H9 (cell line): ENCODE measurements around the gene POU1F1. TPM values are rescaled to one million over a fixed set of nuclear protein-coding genes. Genes with fewer than 3 reads are reported as not detected.

Experiments used
- DNase-seq: peaks from one replicate; pipeline ENCODE4 v3.0.0-alpha.2; 2017
- H2AFZ ChIP-seq: one replicate; pipeline ENCODE4 v1.6.1; 2013; ENCODE audit warnings: mild to moderate bottlenecking, low read length, control low read depth, moderate library complexity
- H2AK5ac ChIP-seq: 2 replicates; pipeline ENCODE4 v1.6.1; 2013; ENCODE audit warnings: low read length, control low read depth, mixed read lengths; ENCODE audit not compliant: insufficient read length
- H2BK120ac ChIP-seq: one replicate; pipeline ENCODE4 v1.6.1; 2013; ENCODE audit warnings: low read depth, mild to moderate bottlenecking, low read length, control low read depth, inconsistent platforms; ENCODE audit not compliant: poor library complexity, severe bottlenecking
- H2BK12ac ChIP-seq: 2 replicates; pipeline ENCODE4 v1.6.1; 2013; ENCODE audit warnings: low read length, control low read depth, mixed read lengths, low read depth; ENCODE audit not compliant: insufficient read length
- H2BK15ac ChIP-seq: 2 replicates; pipeline ENCODE4 v1.6.1; 2013; ENCODE audit warnings: low read depth, low read length, control low read depth
- H2BK20ac ChIP-seq: one replicate; pipeline ENCODE4 v1.6.1; 2013; ENCODE audit warnings: low read depth, mild to moderate bottlenecking, low read length, control low read depth, inconsistent platforms; ENCODE audit not compliant: poor library complexity, severe bottlenecking
- H2BK5ac ChIP-seq: 2 replicates; pipeline ENCODE4 v1.6.1; 2013; ENCODE audit warnings: low read length, control low read depth, mixed read lengths; ENCODE audit not compliant: insufficient read length
- H3K14ac ChIP-seq: 2 replicates; pipeline ENCODE4 v1.6.1; 2013; ENCODE audit warnings: low read length, control low read depth; ENCODE audit not compliant: insufficient read depth
- H3K18ac ChIP-seq: 2 replicates; pipeline ENCODE4 v1.6.1; 2013; ENCODE audit warnings: low read depth, mild to moderate bottlenecking, mixed read lengths, low read length, control low read depth; ENCODE audit not compliant: insufficient read length
- H3K23ac ChIP-seq: 2 replicates; pipeline ENCODE4 v1.6.1; 2013; ENCODE audit warnings: low read length, control low read depth, mixed read lengths, low read depth; ENCODE audit not compliant: insufficient read length
- H3K23me2 ChIP-seq: 2 replicates; pipeline ENCODE4 v1.6.1; 2013; ENCODE audit warnings: low read depth, mild to moderate bottlenecking, mixed read lengths, low read length, control low read depth; ENCODE audit not compliant: insufficient read length, poor library complexity, severe bottlenecking
- H3K27ac ChIP-seq: 2 replicates; pipeline ENCODE4 v1.5.1; 2013; ENCODE audit warnings: low read length, control low read depth, mixed read lengths, low read depth; ENCODE audit not compliant: insufficient read length
- H3K27me3 ChIP-seq: 2 replicates; pipeline ENCODE4 v1.6.1; 2013; ENCODE audit warnings: low read length, control low read depth, inconsistent platforms; ENCODE audit not compliant: insufficient read depth
- H3K4ac ChIP-seq: 2 replicates; pipeline ENCODE4 v1.6.1; 2013; ENCODE audit warnings: low read depth, mild to moderate bottlenecking, control low read depth, inconsistent platforms, low read length, moderate library complexity
- H3K4me1 ChIP-seq: 2 replicates; pipeline ENCODE4 v1.6.1; 2013; ENCODE audit warnings: low read length, control low read depth, inconsistent platforms; ENCODE audit not compliant: insufficient read depth
- H3K4me2 ChIP-seq: 2 replicates; pipeline ENCODE4 v1.6.1; 2013; ENCODE audit warnings: low read length, control low read depth, mixed read lengths; ENCODE audit not compliant: insufficient read length, insufficient read depth
- H3K56ac ChIP-seq: 2 replicates; pipeline ENCODE4 v1.6.1; 2013; ENCODE audit warnings: low read depth, mild to moderate bottlenecking, mixed read lengths, low read length, control low read depth; ENCODE audit not compliant: insufficient read length
- H3K79me1 ChIP-seq: 2 replicates; pipeline ENCODE4 v1.6.1; 2013; ENCODE audit warnings: low read depth, mild to moderate bottlenecking, moderate library complexity, low read length, control low read depth, inconsistent platforms; ENCODE audit not compliant: insufficient read depth, poor library complexity, severe bottlenecking
- H3K79me2 ChIP-seq: 2 replicates; pipeline ENCODE4 v1.6.1; 2013; ENCODE audit warnings: low read length, control low read depth, inconsistent platforms; ENCODE audit not compliant: insufficient read depth
- H3K9ac ChIP-seq: 2 replicates; pipeline ENCODE4 v1.6.1; 2013; ENCODE audit warnings: low read length, control low read depth, mixed read lengths; ENCODE audit not compliant: insufficient read length; ENCODE audit errors: extremely low read depth
- H3K9me3 ChIP-seq: one replicate; pipeline ENCODE4 v1.6.1; 2013; ENCODE audit warnings: low read depth, low read length, inconsistent platforms; ENCODE audit not compliant: control insufficient read depth
- H3T11ph ChIP-seq: one replicate; pipeline ENCODE4 v1.6.1; 2013; ENCODE audit warnings: mild to moderate bottlenecking, low read length, control low read depth, inconsistent platforms
- H4K20me1 ChIP-seq: one replicate; pipeline ENCODE4 v1.6.1; 2013; ENCODE audit not compliant: control insufficient read depth, insufficient read length, insufficient read depth
- H4K5ac ChIP-seq: 2 replicates; pipeline ENCODE4 v1.6.1; 2013; ENCODE audit warnings: low read depth, mild to moderate bottlenecking, mixed read lengths, low read length, control low read depth; ENCODE audit not compliant: insufficient read length
- H4K8ac ChIP-seq: replicated peaks from 2 replicates; pipeline ENCODE4 v1.6.1; 2013; ENCODE audit warnings: low read length, control low read depth, mixed read lengths, low read depth; ENCODE audit not compliant: insufficient read length
- H4K91ac ChIP-seq: 2 replicates; pipeline ENCODE4 v1.6.1; 2013; ENCODE audit warnings: low read depth, mild to moderate bottlenecking, moderate library complexity, mixed read lengths, low read length, control low read depth; ENCODE audit not compliant: insufficient read length
- H3K27ac Mint-ChIP-seq, 3 experiments: 2 replicates in 2 of 3; 3 replicates in 1 of 3; pipeline ENCODE4 v1.8.0; 2020 to 2021; ENCODE audit warnings: mixed read lengths in 3 of 3, mild to moderate bottlenecking in 1 of 3, moderate library complexity in 1 of 3
- H3K27me3 Mint-ChIP-seq: 2 replicates; pipeline ENCODE4 v1.8.0; 2021; ENCODE audit warnings: low read depth, mild to moderate bottlenecking, moderate library complexity, mixed read lengths
- H3K36me3 Mint-ChIP-seq, 3 experiments: 2 replicates in 2 of 3; 3 replicates in 1 of 3; pipeline ENCODE4 v1.8.0; 2020 to 2021; ENCODE audit warnings: low read depth in 3 of 3, mixed read lengths in 3 of 3; ENCODE audit not compliant: insufficient read depth in 1 of 3
- H3K4me1 Mint-ChIP-seq, 2 experiments: 2 replicates each; pipeline ENCODE4 v1.8.0; 2020; ENCODE audit warnings: mixed read lengths in 2 of 2
- H3K4me3 Mint-ChIP-seq, 2 experiments: 2 replicates in 1 of 2; 3 replicates in 1 of 2; pipeline ENCODE4 v1.8.0; 2020 to 2021; ENCODE audit warnings: mild to moderate bottlenecking in 2 of 2, mixed read lengths in 2 of 2, moderate library complexity in 1 of 2
- H3K9me3 Mint-ChIP-seq, 2 experiments: 2 replicates in 1 of 2; 3 replicates in 1 of 2; pipeline ENCODE4 v1.8.0; 2020; ENCODE audit warnings: mild to moderate bottlenecking in 2 of 2, mixed read lengths in 2 of 2, moderate library complexity in 1 of 2
- CTCF ChIP-seq: fragments of 200-600 bp; sonication (generic); conservative IDR thresholded peaks from 3 replicates; pipeline ENCODE4 v1.8.0; 2021; ENCODE audit warnings: antibody characterized with exemption, mild to moderate bottlenecking
- WGBS: extraction: QIAGEN DNeasy Blood & Tissue Kit; methylation state at CpG from one replicate; pipeline ENCODE4 v1.1.7; 2013; ENCODE audit warnings: missing lambda C conversion rate, low lambda C conversion rate, mixed read lengths; ENCODE audit not compliant: insufficient read length; ENCODE audit errors: extremely low coverage; 5-methylcytosine and 5-hydroxymethylcytosine counted together
- total RNA-seq: library from RNA; stranded (reverse); gene quantifications from 2 replicates; pipeline ENCODE4 v1.2.1, GENCODE V29; 2021

Gene POU1F1
- total RNA-seq, 1 experiment from 2014 or later: not detected

- no peaks in the 10 kb centered on the region for H3K9me3 Mint-ChIP-seq
- H3K56ac ChIP-seq: no peak overlapping the region
- no peaks in the 10 kb centered on the region for H3K9me3 ChIP-seq
- no peaks in the 10 kb centered on the region for H3K27me3 Mint-ChIP-seq
- TF ChIP-seq CTCF: no peak
- H3K18ac ChIP-seq: no peak overlapping the region
- H4K8ac ChIP-seq: no peak overlapping the region
- no peak overlapping the region for H3K27ac ChIP-seq
- DNase-seq: no peak
- no peak overlapping the region for H3K27ac Mint-ChIP-seq
- no peak overlapping the region for H3K14ac ChIP-seq
- no peaks in the 10 kb centered on the region for H3K23me2 ChIP-seq
- no peaks in the 10 kb centered on the region for H3K79me1 ChIP-seq
- no peak overlapping the region for H2BK12ac ChIP-seq
- no peaks in the 10 kb centered on the region for H3K4me1 Mint-ChIP-seq
- no peak overlapping the region for H3T11ph ChIP-seq
- H4K20me1 ChIP-seq: no peaks in the 10 kb centered on the region
- no peak overlapping the region for H3K9ac ChIP-seq
- no peak overlapping the region for H2AK5ac ChIP-seq
- H3K79me2 ChIP-seq: no peaks in the 10 kb centered on the region
- peaks cover 5 to 44% (median 34%) of the 10 kb centered on the region in 3 experiments; a peak in 6 of 7 replicates for H3K36me3 Mint-ChIP-seq
- no peaks in the 10 kb centered on the region for H3K4me1 ChIP-seq
- H2BK20ac ChIP-seq: no peak overlapping the region
- whole genome bisulfite sequencing: no CpG with 5 or more reads among the region's 1 CpG
- H3K4ac ChIP-seq: no peak overlapping the region
- no peak overlapping the region for H2AFZ ChIP-seq
- H3K23ac ChIP-seq: no peak overlapping the region
- no peak overlapping the region for H2BK15ac ChIP-seq
- H3K4me3 Mint-ChIP-seq: no peak overlapping the region
- H2BK120ac ChIP-seq: no peak overlapping the region
- no peak overlapping the region for H4K91ac ChIP-seq
- no peaks in the 10 kb centered on the region for H3K27me3 ChIP-seq
- no peak overlapping the region for H3K4me2 ChIP-seq
- no peak overlapping the region for H4K5ac ChIP-seq
- H2BK5ac ChIP-seq: no peak overlapping the region
Measured at GRCh38 chr3:87250009-87250408, 26.4 kb downstream of the POU1F1 start.
